KMS-11 (cell line): Measurements from ENCODE around the gene INPP5K.
A peak's percentile ranks its signal among the peaks of the same experiment; 100 is the strongest.

Experiments used
- H2AFZ ChIP-seq: fragments of 200-600 bp; sonication (generic); 2 replicates; pipeline ENCODE4 v1.6.1; 2016; ENCODE audit warnings: antibody characterized with exemption, mixed run types, low read depth
- H3K27ac ChIP-seq: fragments of 200-600 bp; sonication (generic); 2 replicates; pipeline ENCODE4 v1.6.1; 2016; ENCODE audit warnings: mild to moderate bottlenecking, mixed run types
- H3K27me3 ChIP-seq: fragments of 200-600 bp; sonication (generic); 2 replicates; pipeline ENCODE4 v1.6.1; 2017; ENCODE audit warnings: mild to moderate bottlenecking, low read depth, mixed run types, moderate library complexity; ENCODE audit not compliant: insufficient read depth
- H3K36me3 ChIP-seq: fragments of 200-600 bp; sonication (generic); 2 replicates; pipeline ENCODE4 v1.6.1; 2017; ENCODE audit warnings: mild to moderate bottlenecking, mixed run types; ENCODE audit not compliant: insufficient read depth
- H3K4me1 ChIP-seq: fragments of 200-600 bp; sonication (generic); 2 replicates; pipeline ENCODE4 v1.6.1; 2016; ENCODE audit warnings: mild to moderate bottlenecking, low read depth, mixed run types; ENCODE audit not compliant: poor library complexity, severe bottlenecking
- H3K4me2 ChIP-seq: fragments of 200-600 bp; sonication (generic); 2 replicates; pipeline ENCODE4 v1.7.0; 2016; ENCODE audit warnings: mild to moderate bottlenecking, mixed run types
- H3K4me3 ChIP-seq: fragments of 200-600 bp; sonication (generic); IDR thresholded peaks from 2 replicates; pipeline ENCODE4 v1.6.1; 2017; ENCODE audit warnings: low read depth, low read length, mixed read lengths; ENCODE audit not compliant: insufficient read depth
- H3K79me2 ChIP-seq: fragments of 200-600 bp; sonication (generic); 2 replicates; pipeline ENCODE4 v1.6.1; 2016; ENCODE audit warnings: low read depth, mixed run types; ENCODE audit not compliant: insufficient read depth
- H3K9ac ChIP-seq: fragments of 200-600 bp; sonication (generic); 2 replicates; pipeline ENCODE4 v1.6.1; 2016; ENCODE audit warnings: mild to moderate bottlenecking, mixed run types
- H4K20me1 ChIP-seq: fragments of 200-600 bp; sonication (generic); 2 replicates; pipeline ENCODE4 v1.6.1; 2016; ENCODE audit warnings: mild to moderate bottlenecking, mixed run types; ENCODE audit not compliant: insufficient read depth
- CTCF ChIP-seq: fragments of 200-600 bp; sonication (generic); conservative IDR thresholded peaks from 2 replicates; pipeline ENCODE4 v1.6.1; 2017; ENCODE audit warnings: low read depth, mild to moderate bottlenecking, antibody characterized with exemption, low read length, moderate library complexity, mixed read lengths

The INPP5K gene

GRCh38 chr17:1494736-1495253 is 21.6 kb downstream of the INPP5K start:
- H3K9ac ChIP-seq = no peak overlapping the region
- no peaks in the 10 kb centered on the region for H4K20me1 ChIP-seq

GRCh38 chr17:1494203-1494602 is 22.2 kb downstream of the INPP5K start:
- Histone ChIP-seq H3K36me3 (no peaks in the 10 kb centered on the region), H3K4me1 (peaks cover 9% of the 10 kb centered on the region), H3K4me3 (no peak overlapping the region), H3K27me3 (no peaks in the 10 kb centered on the region), H3K79me2 (no peaks in the 10 kb centered on the region), H4K20me1 (no peaks in the 10 kb centered on the region), H3K9ac (no peak overlapping the region), H2AFZ (no peak overlapping the region), H3K27ac (no peak overlapping the region), H3K4me2 (no peak overlapping the region)
- no peak for TF ChIP-seq CTCF

More at GRCh38 chr17:1494736-1495253, 21.6 kb downstream of the INPP5K start:
- H3K4me2 ChIP-seq = no peak overlapping the region
- no peak overlapping the region for H3K4me3 ChIP-seq
- H3K4me1 ChIP-seq = peaks cover 7% of the 10 kb centered on the region
- TF ChIP-seq CTCF = no peak
- H3K36me3 ChIP-seq = no peaks in the 10 kb centered on the region
- no peak overlapping the region for H3K27ac ChIP-seq
- no peaks in the 10 kb centered on the region for H3K79me2 ChIP-seq
- H3K27me3 ChIP-seq = no peaks in the 10 kb centered on the region
- no peak overlapping the region for H2AFZ ChIP-seq

- Histone ChIP-seq H3K27me3 (no peaks in the 10 kb centered on the region), H3K79me2 (no peaks in the 10 kb centered on the region), H3K4me3 (no peak overlapping the region), H3K4me2 (no peak overlapping the region), H3K27ac (no peak overlapping the region), H4K20me1 (no peaks in the 10 kb centered on the region), H3K4me1 (peaks cover 9% of the 10 kb centered on the region), H3K36me3 (no peaks in the 10 kb centered on the region), H3K9ac (no peak overlapping the region), H2AFZ (no peak overlapping the region)
- no peak for TF ChIP-seq CTCF
Observed at GRCh38 chr17:1493291-1493980, 23.0 kb downstream of the INPP5K start.

- Histone ChIP-seq H3K27ac (no peak within 1 kb of the TSS), H3K9ac (no peak within 1 kb of the TSS), H3K36me3 (no peaks in the 10 kb centered on the region), H3K4me2 (peak within 1 kb of the TSS; percentile 82), H3K4me1 (peaks cover 11% of the 10 kb centered on the region), H3K79me2 (no peaks in the 10 kb centered on the region), H2AFZ (peak within 1 kb of the TSS; percentile 64), H3K4me3 (no peak within 1 kb of the TSS), H3K27me3 (no peaks in the 10 kb centered on the region), H4K20me1 (no peaks in the 10 kb centered on the region)
- no peak for TF ChIP-seq CTCF
Observed at GRCh38 chr17:1492249-1493206, 23.9 kb downstream of the INPP5K start, which contains the start of gene MYO1C. Gene MYO1C, minus strand, starts transcription at chr17:1492686. Its CDS starts 199 bp downstream, at chr17:1492487.
